Left hindlimb (tissue), 1 donor: ENCODE results near the gene TTYH1.

Experiments used
- DNase-seq: peaks from one replicate; pipeline ENCODE4 v3.0.0-alpha.2; 2018

Gene TTYH1

GRCh38 chr19:54393381-54393780 lies 21.9 kb upstream of the TTYH1 start:
- DNase-seq, result no peak

GRCh38 chr19:54395685-54396084 lies 19.6 kb upstream of the TTYH1 start:
- DNase-seq, result no peak

GRCh38 chr19:54399189-54399588 lies 16.1 kb upstream of the TTYH1 start:
- DNase-seq, result no peak

DNA sequence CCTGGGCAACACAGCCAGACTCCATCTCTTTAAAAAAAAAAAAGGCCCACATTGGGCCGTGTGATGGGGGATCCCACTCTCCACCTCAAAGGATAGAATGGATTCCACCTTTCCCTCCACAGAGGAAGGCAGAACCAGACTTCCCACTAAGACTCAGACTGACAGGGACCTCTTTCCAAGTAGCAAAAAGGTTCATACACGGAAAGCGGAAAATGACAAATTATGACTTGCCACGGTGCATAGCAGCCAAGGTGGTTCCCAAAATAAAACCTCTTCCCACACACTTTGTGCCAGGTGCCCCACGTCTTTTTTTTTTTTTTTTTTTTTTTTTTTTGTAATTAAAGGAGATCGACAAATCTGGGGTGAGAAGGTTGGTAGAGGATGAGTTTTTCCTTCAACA lies 14.4 kb upstream of the TTYH1 start:
- DNase-seq, result no peak

GRCh38 chr19:54403054-54403453 lies 12.2 kb upstream of the TTYH1 start:
- no peak for DNase-seq

- DNase-seq, result no peak
Measured at GRCh38 chr19:54405628-54406027, 9.6 kb upstream of the TTYH1 start.

- DNase-seq, result no peak
Measured at GRCh38 chr19:54407780-54408179, 7.5 kb upstream of the TTYH1 start.

GRCh38 chr19:54408456-54409026 lies 6.7 kb upstream of the TTYH1 start:
- DNase-seq, result no peak

GRCh38 chr19:54411033-54411432 lies 4.2 kb upstream of the TTYH1 start:
- DNase-seq, result no peak

- no peak for DNase-seq
Measured at GRCh38 chr19:54412877-54413276, 2.4 kb upstream of the TTYH1 start.

GRCh38 chr19:54414156-54414555 lies 1.1 kb upstream of the TTYH1 start:
- DNase-seq, result no peak

DNA sequence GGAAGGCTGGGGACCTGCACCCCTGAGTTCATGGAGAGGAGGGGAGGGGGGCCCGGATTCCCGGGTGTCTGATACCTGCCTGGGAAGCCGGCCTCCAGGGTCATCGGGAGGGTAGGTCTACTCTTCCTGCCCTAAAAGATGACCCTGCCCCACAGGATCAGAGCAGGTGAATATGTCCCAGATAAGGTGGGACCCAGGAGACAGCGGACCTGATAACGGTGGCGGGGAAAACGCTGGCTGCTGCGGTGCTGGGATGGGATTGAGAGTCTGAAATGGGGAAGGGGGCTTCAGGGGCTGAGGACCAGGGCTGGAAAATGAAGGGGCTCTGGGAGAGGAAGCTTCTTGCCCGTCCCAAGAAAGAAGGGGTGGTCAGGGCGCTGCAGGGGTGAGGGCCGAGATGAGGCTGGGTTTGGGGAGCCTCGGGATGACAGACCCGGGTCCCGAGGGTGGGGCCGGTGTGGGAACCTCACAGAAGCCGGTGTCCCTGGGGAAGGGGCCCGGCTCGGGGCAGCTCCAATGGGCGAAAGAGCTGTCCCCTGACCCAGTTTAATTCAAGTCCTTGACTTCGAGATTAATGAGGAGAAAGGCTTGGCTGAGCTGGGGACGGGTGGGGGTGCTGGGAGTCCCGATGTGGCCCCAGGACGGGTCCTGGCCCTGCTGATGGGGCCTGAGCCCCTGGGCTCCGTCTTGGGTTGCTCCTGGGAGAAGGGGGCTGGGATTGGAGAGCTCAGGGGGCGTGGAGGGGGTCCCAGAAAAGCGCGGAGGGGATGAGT lies 823 bp downstream of the TTYH1 start:
- DNase-seq, result no peak

DNA sequence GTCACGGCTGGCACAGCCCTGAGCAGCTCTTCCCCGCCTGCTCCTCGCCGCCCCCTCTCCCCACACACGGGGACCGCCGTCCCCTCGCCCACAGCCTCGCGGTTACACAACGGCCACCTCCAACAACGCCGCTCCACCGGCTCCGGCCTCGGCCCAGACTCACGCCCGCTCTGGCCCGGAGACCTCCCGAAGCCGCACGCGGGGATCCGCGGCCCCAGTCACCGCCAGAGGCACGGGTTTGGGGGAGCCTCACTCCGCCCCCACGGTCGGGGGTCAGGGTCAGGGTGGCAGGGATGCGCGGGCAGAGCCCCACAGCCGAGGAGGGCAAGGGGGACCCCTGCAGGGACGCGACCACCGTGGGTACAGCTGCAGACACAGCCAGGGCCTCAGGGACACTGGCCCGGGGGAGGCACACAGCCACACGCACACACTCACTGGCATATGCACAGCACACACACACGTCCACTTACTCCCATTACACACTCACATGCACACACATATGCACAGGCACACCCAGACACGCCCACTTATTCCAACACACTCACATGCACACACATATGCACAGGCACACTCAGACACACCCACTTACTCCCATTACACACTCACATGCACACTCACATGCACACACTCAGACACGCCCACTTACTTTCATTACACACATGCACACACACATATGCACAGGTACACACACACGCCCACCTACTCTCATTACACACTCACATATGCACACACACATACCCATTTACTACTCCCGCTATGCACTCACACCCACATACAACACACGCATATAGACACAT lies 1.6 kb downstream of the TTYH1 start:
- no peak for DNase-seq

DNA sequence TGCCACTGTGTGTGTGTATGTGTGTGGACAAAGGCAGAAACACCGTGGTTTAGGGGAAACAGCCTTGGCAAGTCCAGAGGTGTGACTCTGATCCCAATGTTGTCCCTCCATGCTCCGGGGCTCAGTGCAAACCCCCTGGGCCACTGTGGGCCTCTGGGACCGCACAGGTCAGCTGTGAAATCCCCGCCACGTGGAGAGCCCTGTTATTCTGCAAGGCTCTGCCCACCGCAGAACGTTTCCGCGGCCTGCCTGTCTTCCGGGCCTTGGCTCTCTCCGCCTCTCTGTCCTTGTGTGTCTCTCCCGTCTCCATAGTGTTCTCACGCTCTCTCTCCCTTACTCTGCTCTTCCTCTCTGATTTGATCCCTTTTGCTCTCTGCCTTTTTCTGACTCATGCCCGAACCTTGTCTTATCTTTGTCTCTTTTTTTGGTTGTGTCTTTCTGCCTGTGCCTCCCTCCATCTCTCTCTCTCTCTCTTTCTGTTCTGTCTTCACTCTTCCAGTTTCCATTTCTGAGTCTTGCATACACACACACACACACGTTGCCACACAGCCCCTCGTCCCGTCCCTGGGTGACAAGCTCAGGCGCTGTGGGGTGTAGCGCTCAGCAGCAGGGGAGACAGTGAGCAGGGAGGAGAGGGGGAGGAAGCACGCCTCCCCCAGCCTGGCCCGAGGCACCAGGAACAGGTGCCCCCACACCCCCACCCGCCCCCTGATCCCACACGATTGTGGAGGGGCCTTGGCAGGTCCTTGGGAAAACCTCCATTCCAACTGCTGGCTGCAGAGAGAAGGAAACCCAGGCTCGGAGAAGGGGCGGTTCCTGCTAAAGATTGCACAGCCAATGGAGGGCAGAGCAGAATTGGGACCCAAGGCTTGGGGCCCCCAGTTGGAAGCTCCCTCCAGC lies 3.0 kb downstream of the TTYH1 start:
- DNase-seq, result no peak

DNA sequence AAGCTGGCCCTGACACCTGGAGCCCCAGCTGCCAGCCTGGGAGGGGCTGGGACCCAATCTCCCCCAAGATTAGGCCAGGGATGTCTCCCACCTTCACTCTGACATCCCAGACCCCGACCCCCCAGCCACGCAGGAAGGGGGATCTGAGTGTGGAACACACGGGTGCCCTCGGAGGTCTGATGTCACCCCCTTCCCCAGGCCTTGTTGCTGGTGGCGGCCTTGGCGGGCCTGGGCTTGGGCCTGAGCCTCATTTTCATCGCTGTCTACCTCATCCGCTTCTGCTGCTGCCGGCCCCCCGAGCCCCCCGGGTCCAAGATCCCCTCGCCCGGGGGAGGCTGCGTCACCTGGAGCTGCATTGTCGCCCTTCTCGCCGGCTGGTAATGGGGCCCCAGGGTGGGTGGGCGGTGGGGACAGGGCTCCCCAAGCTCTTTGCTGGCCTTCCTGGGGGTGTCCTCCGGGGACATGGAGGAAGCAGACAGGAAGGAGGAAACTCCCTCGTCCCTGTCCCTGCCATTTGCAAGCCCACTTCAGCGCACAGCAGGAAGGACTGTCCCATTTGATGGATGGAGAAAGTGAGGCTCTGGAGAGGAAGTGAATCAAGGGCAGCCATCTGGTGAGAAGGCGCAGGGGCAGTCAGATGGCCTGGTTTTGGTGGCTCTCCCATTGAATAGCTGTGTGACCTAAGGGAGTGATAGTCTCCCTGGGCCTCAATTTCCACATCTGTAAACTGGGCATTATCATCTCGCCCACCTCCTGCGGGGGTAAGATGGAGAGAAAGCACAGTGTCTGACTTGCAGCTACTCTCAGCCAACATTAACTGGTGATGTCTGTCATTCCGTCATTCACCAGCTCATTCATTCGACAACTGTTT lies 3.9 kb downstream of the TTYH1 start:
- DNase-seq, result no peak

- DNase-seq, result no peak
Measured at GRCh38 chr19:54420068-54420382, 4.8 kb downstream of the TTYH1 start.

GRCh38 chr19:54420383-54421168 lies 5.3 kb downstream of the TTYH1 start:
- no peak for DNase-seq

DNA sequence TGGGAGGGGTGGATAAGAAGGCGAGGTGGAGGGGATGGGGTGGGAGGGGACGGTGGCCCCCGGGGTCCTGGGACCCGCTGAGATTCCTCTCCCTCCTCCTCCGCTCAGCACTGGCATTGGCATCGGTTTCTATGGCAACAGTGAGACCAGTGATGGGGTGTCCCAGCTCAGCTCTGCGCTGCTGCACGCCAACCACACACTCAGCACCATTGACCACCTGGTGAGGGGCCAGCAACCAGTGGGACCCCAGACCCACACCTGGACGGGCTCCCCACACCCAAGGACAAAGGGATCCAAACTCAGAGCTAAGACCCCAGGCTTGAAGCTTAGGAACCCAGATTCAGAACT lies 5.9 kb downstream of the TTYH1 start:
- DNase-seq, result no peak

DNA sequence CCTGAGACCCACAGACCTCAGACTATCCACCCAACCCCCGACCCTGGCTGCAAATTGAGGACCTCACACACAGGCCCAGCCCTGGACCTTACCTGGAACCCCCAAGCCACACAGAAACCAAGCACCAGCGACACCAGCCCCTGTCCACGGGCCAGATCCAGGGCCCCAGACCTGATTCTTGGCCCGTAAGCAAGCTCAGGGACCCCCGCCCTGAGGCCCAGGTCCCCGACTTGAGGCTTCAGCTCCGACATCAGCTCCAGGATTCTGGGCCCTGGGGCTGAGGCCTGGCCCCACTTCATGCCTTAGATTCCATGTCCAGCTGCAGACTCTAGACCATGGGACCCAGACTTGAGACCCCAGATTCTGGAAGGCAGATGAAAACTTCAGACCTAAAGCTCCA lies 6.3 kb downstream of the TTYH1 start:
- no peak for DNase-seq

GRCh38 chr19:54422136-54422535 lies 6.9 kb downstream of the TTYH1 start:
- no peak for DNase-seq

DNA sequence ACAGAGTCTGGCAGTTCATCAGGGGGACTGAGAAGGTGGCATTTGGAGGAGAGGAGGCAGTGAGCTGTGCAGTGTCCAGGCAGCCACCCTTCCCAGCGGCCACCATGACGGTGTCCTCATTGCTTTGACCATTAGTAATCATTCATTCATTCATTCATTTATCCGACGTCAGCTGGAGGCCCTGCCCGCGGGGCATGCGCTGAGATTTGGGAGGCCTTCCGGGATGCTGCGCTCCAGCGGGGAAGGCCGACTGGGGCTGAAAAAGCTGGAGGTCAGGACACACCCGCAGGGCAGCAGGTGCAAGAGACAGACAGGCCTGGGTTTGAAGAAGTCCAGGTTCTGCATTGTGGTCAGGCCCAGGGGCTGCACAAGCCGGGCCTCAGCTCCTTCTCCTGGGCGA lies 8.9 kb downstream of the TTYH1 start:
- no peak for DNase-seq
